Spleen (tissue), 7 donors: ENCODE data around the gene TMEM54.

Experiments used
- CTCF ChIP-seq, 11 experiments: fragments of 200-600 bp in 7 of 11; fragments of 450-650 bp in 4 of 11; sonication (generic) in 4 of 11; IDR thresholded peaks in 8 of 11; conservative IDR thresholded peaks in 3 of 11; 1 replicate in 7 of 11; 2 replicates in 4 of 11; pipeline versions ENCODE4 v1.4.0 to v1.8.0; 2016 to 2021; ENCODE audit warnings: antibody characterized with exemption in 11 of 11, inconsistent platforms in 4 of 11, mild to moderate bottlenecking in 1 of 11
- POLR2A ChIP-seq, 3 donors: fragments of 450-650 bp; IDR thresholded peaks; one replicate each; pipeline ENCODE4 v1.5.1; 2017; ENCODE audit warnings: antibody characterized with exemption in 3 of 3, mild to moderate bottlenecking in 1 of 3
- POLR2AphosphoS5 ChIP-seq, 3 donors: sonication (generic); formaldehyde crosslinking; IDR thresholded peaks; one replicate each; pipeline ENCODE4 v1.5.1; 2017; ENCODE audit warnings: antibody characterized with exemption in 3 of 3
- donor health status: DM: no; HTN: no; CAD: no; lungs with moderate emphysema.
- donor health status: DM: no; HTN: no; CAD: no.
- donor health status: DM: no; HTN: no; CAD: no.

- TF ChIP-seq POLR2AphosphoS5 (IDR thresholded peaks at IDR 0.05) = no peak
- TF ChIP-seq CTCF (IDR thresholded peaks at IDR 0.05 in 8 of 11, conservative IDR thresholded peaks at IDR 0.05 in 3 of 11) = no peak
- no peak for TF ChIP-seq POLR2A (IDR thresholded peaks at IDR 0.05)
Measured at GRCh38 chr1:32867151-32867550, 34.0 kb downstream of the TMEM54 start.
